GM18517 (cell line): ENCODE measurements around the gene ZNF569.
"Not testable (repeated sequence)": the region's sequence is repeated elsewhere in the genome, so short reads cannot be mapped to it uniquely, and the experiment has no call there.

Experiments used
- ATAC-seq: cut with Tn5 transposase; IDR thresholded peaks from one replicate; pipeline ENCODE4 v1.9.1; 2021; ENCODE audit warnings: mild to moderate bottlenecking, moderate library complexity; ENCODE audit not compliant: unreplicated experiment

The ZNF569 gene

DNA sequence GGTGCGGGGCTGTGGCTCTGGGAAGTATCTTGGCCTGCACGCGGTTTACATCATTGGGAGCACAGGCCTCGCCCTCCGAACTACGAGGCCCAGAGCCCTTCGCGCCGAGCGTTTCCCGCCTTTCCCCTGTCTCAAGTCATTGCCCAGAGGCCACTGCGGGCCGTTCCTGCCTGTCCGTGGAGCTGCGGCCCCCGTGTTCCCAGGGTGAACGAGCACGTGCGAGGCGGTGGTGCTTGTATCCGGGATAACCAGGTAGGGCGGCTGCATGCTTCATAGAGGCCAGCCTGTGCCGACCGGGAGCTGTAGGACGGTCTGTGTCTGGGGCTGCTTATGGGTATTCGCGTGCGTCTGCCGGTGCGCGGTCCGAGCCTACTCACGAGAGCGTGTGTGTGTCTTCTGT, 63.8 kb downstream of the ZNF569 start:
- ATAC-seq, result no peak

GRCh38 chr19:37401078-37401477, 66.2 kb downstream of the ZNF569 start:
- no peak for ATAC-seq

DNA sequence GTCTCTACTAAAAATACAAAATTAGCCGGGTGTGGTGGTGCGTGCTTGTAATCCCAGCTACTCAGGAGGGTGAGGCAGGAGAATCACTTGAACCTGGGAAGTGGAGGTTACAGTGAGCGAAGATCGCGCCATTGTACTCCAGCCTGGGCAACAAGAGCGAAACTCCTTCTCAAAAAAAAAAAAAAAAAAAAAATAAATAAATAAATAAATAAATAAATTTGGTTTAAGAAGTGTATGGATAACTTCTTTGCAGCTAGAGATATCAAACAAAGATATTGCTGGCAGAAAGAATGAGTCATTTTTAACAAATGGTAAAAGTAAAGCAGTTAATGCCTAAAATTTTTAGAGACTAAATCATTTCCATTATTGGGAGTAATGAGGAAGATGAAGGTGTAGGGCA, 75.8 kb downstream of the ZNF569 start:
- ATAC-seq, result not testable (repeated sequence)

DNA sequence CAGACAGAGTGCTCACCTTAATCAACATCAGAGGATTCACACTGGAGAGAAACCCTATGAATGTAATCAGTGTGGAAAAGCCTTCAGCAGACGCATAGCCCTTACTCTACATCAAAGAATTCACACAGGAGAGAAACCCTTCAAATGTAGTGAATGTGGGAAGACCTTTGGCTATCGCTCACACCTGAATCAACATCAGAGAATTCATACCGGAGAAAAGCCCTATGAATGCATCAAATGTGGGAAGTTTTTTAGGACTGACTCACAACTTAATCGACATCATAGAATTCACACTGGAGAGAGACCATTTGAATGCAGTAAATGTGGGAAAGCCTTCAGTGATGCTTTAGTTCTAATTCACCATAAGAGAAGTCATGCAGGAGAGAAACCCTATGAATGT, 78.0 kb downstream of the ZNF569 start:
- ATAC-seq, result no peak

GRCh38 chr19:37370880-37371661, 96.2 kb downstream of the ZNF569 start, which contains the start of gene ZNF527:
ZNF527 (plus strand) TSS chr19:37371099; CDS start chr19:37374199, 3,100 bp downstream.
- peak; percentile 92 for ATAC-seq

- peak; percentile 32 for ATAC-seq
Measured at GRCh38 chr19:37370386-37370879, 96.8 kb downstream of the ZNF569 start.

DNA sequence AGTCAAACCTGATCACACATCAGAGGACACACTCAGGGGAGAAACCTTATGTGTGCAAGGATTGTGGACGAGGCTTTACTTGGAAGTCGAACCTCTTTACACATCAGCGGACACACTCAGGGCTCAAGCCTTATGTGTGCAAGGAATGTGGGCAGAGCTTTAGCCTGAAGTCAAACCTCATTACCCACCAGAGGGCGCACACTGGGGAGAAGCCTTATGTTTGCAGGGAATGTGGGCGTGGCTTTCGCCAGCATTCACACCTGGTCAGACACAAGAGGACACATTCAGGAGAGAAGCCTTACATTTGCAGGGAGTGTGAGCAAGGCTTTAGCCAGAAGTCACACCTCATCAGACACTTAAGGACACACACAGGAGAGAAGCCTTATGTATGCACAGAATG, 104.5 kb downstream of the ZNF569 start:
- ATAC-seq, result no peak

DNA sequence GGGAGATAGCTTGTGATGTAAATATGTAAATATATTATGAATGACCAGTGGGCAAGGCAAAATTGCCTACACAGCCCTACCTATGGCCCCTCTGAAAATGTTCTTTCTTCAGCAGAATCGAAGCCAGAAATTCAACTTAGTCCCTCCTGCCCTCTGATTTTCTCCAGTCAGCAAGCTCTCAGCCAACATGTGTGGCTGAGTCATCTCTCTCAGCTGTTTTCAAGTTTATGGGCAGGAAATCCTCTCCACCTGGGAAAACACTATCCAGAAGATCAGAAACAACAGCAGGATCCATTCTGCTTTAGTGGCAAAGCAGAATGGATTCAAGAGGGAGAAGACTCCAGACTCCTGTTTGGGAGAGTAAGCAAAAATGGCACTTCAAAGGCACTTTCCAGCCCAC, 105.2 kb downstream of the ZNF569 start:
- ATAC-seq, result no peak
